ENCODE measurements around the gene S100A9.
A peak's percentile ranks its signal among the peaks of the same experiment; 100 is the strongest.
"Not testable (repeated sequence)": the region's sequence is repeated elsewhere in the genome, so short reads cannot be mapped to it uniquely, and the experiment has no call there.

Gene S100A9

GRCh38 chr1:153344718-153345025 lies 13.0 kb upstream of the S100A9 start:
- DNase-seq (ENCODE audit: low spot score) (no peak), FAIRE-seq (no peak)

DNA sequence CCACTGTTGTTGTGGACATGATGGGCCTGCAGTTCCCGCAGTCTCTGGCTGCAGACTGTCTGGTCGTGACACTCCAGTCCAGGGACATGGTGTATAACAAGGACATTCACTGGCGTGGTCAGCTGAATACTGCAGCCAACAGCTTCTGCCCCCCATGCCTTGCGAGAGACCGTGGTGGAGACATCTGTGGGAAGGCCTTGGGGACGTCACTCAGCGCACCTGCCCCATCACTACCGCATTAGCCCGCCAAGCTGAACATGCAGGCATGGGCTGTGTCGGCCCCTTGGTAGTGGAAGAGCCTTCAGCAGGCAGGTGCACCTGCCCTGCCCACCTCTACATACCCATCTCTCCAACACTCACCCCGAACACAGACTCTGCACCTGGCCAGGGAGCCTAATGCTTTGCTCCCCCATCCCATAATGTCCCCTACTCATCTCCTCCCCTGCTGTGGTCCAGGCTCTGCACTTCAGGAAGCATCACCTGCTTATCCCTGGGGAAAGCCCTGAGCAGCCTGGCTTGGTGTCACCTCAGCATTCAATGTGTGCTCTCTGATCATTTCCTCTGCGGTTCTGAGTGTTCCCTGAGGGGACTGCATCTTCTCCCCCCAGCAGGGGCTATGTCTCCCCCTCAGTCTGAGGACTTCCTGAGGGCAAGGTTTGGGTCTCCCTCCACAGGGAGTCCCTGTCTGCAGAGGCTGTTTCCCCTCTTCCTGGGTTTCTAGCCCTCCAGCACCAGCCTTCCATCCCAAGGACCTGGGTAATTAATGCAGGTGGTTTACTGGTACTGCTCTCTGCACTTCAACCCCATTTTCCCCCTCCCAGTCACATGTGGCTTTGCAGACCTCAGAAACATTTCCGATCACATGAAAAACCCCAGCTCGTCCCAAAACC lies 12.2 kb upstream of the S100A9 start:
- DNase-seq (ENCODE audit: low spot score) (no peak), FAIRE-seq (no peak)

DNA sequence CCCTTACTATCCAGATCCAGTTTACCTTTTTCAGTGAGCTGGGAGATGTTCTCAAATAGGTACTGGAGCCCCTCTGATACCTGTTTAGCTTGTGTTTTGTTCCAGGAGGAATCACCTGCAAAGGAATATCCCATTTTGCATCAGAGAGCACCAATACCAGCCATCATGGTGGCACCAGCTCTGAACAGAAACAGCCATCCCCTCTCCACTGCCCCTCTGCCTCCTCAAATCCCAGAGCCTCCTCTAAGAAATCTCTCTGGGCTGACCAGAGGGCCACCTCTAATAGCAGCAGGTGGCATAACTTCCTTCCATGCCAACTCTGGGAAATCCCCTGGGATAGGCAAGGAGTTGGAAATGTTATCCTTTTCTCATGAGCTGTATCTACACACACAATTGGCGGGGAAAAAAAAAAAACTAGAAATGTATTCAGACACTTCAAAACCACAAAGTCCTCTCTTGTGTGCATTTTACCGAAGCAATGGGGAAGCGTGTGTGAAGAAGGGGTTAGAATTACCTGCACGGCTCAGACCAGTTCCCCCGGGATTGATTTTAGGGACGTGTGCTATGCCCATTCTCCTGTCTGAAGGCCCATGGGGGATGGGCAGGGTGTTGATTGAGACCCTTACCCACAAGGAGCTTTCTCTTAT lies 11.5 kb upstream of the S100A9 start:
- no peak for FAIRE-seq
- DNase-seq (ENCODE audit: low spot score) = no peak

DNA sequence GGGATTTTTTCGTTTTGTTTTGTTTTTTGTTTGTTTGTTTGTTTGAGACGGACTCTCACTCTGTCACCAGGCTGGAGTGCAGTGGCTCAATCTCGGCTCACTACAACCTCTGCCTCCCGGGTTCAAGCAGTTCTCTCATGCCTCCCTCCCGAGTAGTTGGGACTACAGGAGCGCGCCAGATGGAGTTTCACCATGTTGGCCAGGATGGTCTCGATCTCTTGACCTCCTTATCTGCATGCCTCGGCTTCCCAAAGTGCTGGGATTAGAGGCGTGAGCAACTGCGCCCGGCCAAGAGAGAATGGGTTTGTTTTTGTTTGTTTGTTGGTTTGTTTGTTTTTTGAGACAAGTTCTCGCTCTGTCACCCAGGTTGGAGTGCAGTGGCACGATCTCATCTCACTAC lies 10.6 kb upstream of the S100A9 start:
- not testable (repeated sequence) for DNase-seq (ENCODE audit: low spot score); FAIRE-seq

- no peak for FAIRE-seq
- DNase-seq (ENCODE audit: low spot score) = no peak
These were observed 9.8 kb upstream of the S100A9 start for GRCh38 chr1:153347856-153348255.

DNA sequence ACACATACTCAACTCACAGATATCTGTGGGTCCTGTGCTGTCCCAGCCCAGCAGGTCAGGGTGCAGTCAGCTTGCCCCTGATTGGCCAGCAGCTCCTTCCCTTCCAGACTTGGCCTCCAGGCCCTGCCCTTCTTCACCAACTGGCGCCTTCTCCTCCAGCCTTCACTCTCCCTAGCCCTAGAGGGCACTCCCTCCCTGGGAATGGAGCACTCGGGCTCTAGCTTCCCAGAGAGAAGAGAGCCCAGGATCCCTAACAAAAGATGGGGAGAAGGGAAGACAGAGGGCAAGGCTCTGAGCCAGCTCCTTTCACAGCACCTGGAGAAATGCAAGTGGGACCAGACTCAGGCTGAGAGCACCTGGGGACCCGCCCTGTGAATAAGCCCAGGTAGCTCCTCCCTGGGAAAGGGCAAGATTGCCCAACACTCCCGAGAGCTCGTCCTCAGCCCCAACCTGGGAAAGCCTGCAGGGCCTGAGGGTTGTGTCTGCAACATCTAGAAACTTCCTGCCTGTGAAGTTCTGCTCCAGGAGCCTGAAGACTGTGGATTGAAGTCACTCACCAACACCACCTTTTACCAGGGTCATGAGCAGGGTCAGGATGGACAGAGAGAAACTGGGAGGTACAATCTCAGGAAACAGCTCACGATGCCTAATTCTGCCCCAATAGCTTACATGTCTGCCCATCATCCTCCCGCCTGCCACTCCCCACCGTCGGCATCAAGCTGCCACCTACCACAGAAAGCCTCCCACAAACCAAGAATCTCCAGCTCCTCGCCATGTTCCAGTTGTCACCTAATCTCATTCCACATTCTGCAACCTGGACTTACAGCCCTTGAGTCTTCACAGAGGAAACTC lies 8.9 kb upstream of the S100A9 start, which contains the start of gene PGLYRP4:
Gene PGLYRP4, minus strand, starts transcription at position 331 of the 852 bp plus-strand sequence. CDS start 909 bp downstream, outside the sequence.
- DNase-seq (ENCODE audit: low spot score) = no peak
- no peak for FAIRE-seq

GRCh38 chr1:153349363-153350320 lies 8.0 kb upstream of the S100A9 start:
- FAIRE-seq = no peak
- no peak for DNase-seq (ENCODE audit: low spot score)

DNA sequence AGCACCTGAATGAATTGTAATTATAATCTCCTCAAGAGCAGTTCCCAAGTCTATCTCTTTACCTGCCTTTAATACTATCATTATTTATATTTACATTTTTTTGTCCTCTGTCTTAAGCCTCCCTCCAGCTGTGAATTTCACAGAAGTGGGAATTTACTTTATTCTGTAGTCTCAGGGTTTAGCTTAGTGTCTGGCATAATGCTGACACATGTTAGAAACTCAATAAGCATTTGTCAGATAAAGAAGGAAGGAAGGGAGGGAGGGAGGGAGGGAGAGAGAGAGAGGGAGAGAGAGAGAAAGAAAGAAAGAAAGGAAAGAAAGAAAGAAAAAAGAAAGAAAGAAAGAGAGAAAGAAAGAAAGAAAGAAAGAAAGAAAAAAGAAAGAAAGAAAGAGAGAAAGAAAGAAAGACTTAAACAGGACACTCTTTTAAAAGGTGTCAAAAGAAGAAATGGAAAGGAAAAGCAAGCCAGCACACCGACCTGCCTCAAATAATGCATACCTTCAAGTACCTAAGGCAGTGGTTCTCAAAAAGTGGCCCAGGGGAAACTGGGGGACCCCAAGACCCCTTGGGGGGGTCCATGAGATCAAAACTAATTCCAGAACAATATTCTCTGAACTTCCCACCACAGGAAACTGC lies 7.2 kb upstream of the S100A9 start:
- DNase-seq (ENCODE audit: low spot score) = no peak
- FAIRE-seq = no peak

DNA sequence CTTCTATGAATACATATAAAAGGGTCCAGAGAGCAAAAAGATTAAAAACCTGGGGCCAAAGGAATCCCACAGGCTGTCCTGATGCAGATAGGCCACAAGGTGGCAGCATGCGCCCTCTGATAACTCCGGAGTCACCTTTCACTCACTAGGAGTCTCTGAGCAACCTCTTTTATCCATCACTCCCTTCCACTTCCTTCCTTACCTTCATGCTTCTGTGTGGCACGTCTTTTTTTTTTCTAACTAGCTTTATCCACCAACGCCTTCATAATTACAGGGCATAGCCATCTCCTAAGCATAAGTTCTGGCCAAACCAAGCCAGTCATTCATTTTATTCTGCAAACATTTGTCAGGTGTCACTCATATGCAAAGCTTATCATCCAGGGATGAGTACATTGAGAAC lies 5.1 kb upstream of the S100A9 start:
- peak; percentile 50 for FAIRE-seq
- DNase-seq (ENCODE audit: low spot score) = peak; percentile 60

DNA sequence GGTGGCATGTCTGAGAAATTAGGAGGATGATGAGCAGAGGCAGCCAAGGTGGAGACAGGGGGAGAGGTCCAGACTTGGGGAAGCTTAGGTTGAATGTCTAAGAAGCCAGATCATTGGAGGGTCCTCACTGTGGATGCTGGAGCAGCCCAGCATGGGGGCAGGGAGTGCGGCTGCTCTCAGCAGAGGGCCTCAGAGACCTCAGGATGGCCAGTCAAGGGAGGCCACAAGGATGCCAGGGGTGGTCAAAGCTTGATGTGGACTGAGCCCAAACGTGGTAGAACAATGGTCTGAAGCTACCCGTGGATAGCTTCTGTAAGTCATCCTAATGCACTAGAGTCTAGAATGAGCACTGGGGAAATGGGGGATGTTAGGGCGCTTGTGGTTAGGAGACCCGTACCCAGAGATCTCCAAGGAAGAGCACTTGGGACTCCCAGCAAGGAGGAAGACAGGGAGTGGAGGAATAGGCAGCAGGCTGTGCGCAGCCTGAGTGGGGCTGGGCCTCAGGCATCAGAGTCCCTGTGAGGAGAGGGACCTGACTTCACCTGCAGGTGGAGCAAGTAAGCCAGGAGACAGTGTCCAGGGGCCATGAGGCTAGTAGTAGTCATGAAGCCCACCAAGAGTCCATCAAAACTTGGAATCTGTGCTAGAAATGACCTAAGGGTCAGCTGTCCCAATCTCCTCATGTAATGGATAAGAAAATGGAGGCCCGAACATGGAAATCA lies 4.3 kb upstream of the S100A9 start:
- FAIRE-seq (no peak), DNase-seq (ENCODE audit: low spot score) (no peak)

DNA sequence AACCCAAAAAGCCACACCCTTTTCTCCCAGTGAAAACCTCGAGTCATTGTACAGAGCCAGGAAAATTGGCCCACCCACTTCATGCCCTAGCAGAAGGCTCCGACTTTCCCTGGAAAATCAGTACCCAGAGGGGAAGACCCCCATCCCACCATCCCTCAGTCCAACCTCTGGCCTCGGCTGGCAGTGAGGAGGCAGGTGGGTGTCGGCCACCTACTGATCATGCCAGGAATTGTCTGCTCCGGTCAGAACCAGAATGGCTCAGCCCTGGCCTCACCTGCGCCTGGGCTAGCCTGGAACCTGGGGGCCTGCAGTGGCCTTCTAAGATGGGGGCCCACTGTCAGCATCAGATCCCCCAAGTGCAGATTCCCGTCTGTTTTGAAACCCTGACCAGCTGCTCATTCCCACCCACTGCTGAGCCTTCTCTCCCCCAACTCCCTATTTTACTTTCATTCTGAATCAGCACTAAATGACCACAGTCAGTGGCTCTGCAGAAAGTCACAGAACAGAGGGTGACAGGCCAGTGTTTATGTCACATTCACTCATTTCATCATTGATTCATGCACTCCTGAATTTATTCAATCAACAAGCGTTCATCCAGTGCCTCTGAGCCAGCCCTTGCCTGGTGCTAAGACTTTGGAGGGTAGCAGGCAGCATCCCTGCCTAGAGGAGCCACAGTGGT lies 3.0 kb upstream of the S100A9 start:
- FAIRE-seq = no peak
- DNase-seq (ENCODE audit: low spot score) = no peak

- FAIRE-seq (no peak), DNase-seq (ENCODE audit: low spot score) (peak; percentile 37)
These were observed 2.1 kb upstream of the S100A9 start for GRCh38 chr1:153355445-153356071.

GRCh38 chr1:153356392-153357075 lies 1.1 kb upstream of the S100A9 start:
- DNase-seq (ENCODE audit: low spot score) = no peak
- no peak for FAIRE-seq

- FAIRE-seq (no peak), DNase-seq (ENCODE audit: low spot score) (no peak)
These were observed 390 bp upstream of the S100A9 start for GRCh38 chr1:153357076-153357852.

DNA sequence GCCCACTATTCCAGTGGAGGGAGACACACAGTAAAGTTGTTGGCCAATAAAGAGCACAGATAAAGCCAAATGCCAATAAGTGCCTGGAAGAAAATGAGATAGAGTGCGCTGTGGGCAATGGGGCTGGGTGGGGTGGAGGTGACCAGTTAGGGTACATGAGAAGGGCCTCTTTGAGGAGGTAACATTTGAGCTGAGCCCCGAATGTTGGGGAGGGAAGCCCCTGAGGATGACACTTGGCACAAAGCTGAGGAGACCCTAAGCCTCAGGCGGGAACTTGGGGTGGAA lies 979 bp downstream of the S100A9 start:
- DNase-seq (ENCODE audit: low spot score) = no peak

DNA sequence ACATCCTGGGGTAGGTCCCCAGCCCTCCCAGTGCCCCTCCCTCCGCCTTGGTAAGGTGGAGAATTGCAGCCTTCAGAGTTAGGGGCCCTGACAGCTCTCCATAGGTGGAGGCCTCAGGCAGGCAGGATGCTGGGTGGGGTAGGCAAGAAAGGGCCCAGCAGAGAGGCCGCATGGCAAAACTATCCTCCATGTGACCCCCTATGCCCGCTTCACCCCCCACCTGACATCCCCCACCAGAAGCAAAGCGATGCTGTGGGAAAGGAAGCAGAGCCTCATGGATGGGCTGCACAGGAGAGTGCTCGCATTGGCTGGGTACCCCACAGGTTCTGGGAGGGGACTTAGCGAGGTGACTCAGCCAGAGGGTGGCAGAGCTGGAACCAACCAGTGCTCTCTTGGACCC lies 1.6 kb downstream of the S100A9 start:
- DNase-seq (ENCODE audit: low spot score) (no peak), FAIRE-seq (no peak)

More for the DNA sequence above, 979 bp downstream of the S100A9 start:
- FAIRE-seq = no peak

GRCh38 chr1:153360190-153360589 lies 2.5 kb downstream of the S100A9 start:
- FAIRE-seq = no peak
- no peak for DNase-seq (ENCODE audit: low spot score)

All from RCC 7860 (cell line).